ENCODE results near the gene ARL2.
A peak's percentile ranks its signal among the peaks of the same experiment; 100 is the strongest.

The ARL2 gene

DNA sequence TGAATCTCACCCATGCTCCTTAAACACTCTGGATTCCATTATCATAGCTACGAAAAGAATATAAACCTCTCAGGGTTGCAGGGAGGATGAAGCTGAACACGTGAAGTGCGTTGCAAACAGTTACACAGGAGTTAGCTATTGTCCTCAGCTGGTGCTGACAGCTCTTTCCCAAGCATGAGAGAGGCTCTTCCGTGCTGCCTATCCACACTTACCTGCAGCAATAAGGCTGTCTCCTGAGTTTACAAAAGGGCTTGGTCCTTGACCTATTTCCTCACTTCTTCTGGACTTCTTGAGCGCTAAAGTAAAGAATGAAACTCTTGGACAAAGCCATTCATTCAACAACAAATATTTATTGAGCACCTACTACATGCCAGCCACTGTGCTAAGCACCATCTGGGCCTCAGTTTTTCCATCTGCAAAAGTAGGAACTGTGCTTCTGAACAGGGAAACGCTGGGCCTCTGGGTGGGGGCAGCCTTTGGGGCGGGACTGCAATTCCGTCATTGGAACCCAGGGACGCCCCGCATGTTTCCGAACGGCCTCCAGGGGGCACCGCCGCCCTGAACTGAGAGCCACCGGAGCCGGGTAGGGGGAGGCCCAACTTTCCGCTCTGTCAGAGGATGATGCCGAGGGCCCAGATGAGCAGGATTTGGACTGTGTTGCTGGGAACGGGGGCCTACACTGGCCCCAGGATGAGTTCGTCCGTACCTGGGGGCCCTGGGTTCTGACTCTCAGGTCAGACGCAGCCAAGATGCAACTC lies 651 bp upstream of the ARL2 start (continued):
- no peak for TF ChIP-seq ZBTB26 (tag by site-specific recombination; optimal IDR thresholded peaks at IDR 0.05)
- no peak for TF ChIP-seq ZNF623 (tag by site-specific recombination; IDR thresholded peaks at IDR 0.05)
- peak; percentile 34; the same call in 1 of the 2 replicates for TF ChIP-seq ZNF76 (tag by site-specific recombination; IDR thresholded peaks at IDR 0.05; ENCODE audit: borderline replicate concordance, low read depth)
- TF ChIP-seq KLF7 (tag by site-specific recombination; IDR thresholded peaks at IDR 0.05; ENCODE audit: borderline replicate concordance): 0 out of 2 replicates have a peak, but pooled peaks have one; percentile 30
- TF ChIP-seq ZEB2 (tag by site-specific recombination; IDR thresholded peaks at IDR 0.05): peak; percentile 93; the same call in 1 of the 2 replicates
- TF ChIP-seq ZBTB48 (tag by site-specific recombination; IDR thresholded peaks at IDR 0.05): no peak
- peak; percentile 29; the same call in 1 of the 2 replicates for TF ChIP-seq ZNF561 (tag by site-specific recombination; IDR thresholded peaks at IDR 0.05; ENCODE audit: borderline replicate concordance)
- TF ChIP-seq, protein P1, sequence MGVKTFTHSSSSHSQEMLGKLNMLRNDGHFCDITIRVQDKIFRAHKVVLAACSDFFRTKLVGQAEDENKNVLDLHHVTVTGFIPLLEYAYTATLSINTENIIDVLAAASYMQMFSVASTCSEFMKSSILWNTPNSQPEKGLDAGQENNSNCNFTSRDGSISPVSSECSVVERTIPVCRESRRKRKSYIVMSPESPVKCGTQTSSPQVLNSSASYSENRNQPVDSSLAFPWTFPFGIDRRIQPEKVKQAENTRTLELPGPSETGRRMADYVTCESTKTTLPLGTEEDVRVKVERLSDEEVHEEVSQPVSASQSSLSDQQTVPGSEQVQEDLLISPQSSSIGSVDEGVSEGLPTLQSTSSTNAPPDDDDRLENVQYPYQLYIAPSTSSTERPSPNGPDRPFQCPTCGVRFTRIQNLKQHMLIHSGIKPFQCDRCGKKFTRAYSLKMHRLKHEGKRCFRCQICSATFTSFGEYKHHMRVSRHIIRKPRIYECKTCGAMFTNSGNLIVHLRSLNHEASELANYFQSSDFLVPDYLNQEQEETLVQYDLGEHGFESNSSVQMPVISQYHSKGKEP (tag by site-specific recombination; IDR thresholded peaks at IDR 0.05): no peak
- no peak for TF ChIP-seq ZNF645 (tag by site-specific recombination; IDR thresholded peaks at IDR 0.05)
- TF ChIP-seq ZNF488 (tag by site-specific recombination; IDR thresholded peaks at IDR 0.05): no peak
- TF ChIP-seq MZF1 (tag by site-specific recombination; IDR thresholded peaks at IDR 0.05; ENCODE audit: borderline replicate concordance): 0 out of 2 replicates have a peak, but pooled peaks have one; percentile 29
- no peak for TF ChIP-seq ZBTB20 (tag by site-specific recombination; IDR thresholded peaks at IDR 0.05)
- TF ChIP-seq ZNF140 (tag by site-specific recombination; IDR thresholded peaks at IDR 0.05): no peak
- TF ChIP-seq FEZF1 (tag by site-specific recombination; IDR thresholded peaks at IDR 0.05): no peak
- no peak for TF ChIP-seq ZNF830 (tag by site-specific recombination; IDR thresholded peaks at IDR 0.05; ENCODE audit: low read depth)
- TF ChIP-seq ZBTB8A (tag by site-specific recombination; IDR thresholded peaks at IDR 0.05): no peak
- TF ChIP-seq ZNF629 (tag by site-specific recombination; IDR thresholded peaks at IDR 0.05): peak; percentile 75
- no peak for TF ChIP-seq PRDM2 (tag by site-specific recombination; IDR thresholded peaks at IDR 0.05; ENCODE audit: borderline replicate concordance)
- TF ChIP-seq ZNF221 (tag by site-specific recombination; IDR thresholded peaks at IDR 0.05; ENCODE audit: borderline replicate concordance): no peak
- no peak for TF ChIP-seq ZNF2 (tag by site-specific recombination; IDR thresholded peaks at IDR 0.05)
- TF ChIP-seq ZSCAN5A (tag by site-specific recombination; IDR thresholded peaks at IDR 0.05): 0 out of 2 replicates have a peak, but pooled peaks have one; percentile 30
- TF ChIP-seq MYNN (tag by site-specific recombination; IDR thresholded peaks at IDR 0.05; ENCODE audit: borderline replicate concordance): no peak
